HCT116 (cell line): Measurements from ENCODE around the gene CPSF2. TPM values are rescaled to one million over a fixed set of nuclear protein-coding genes. Genes with fewer than 3 reads are reported as not detected.

Experiments
- ATAC-seq: fragments of 200-7000 bp; cut with Tn5 transposase; 2 replicates; pipeline ENCODE4 v1.9.1; 2020; ENCODE audit warnings: mild to moderate bottlenecking, moderate library complexity
- BruUV-seq: library from RNA; stranded (reverse); fragments of 400-500 nt; replicated peaks from 2 replicates; lab custom pipeline; 2021; lab: Mats Ljungman, UMichigan
- CTCF ChIA-PET: fragments of 300-600 bp; sonication (Branson Sonifier 250); formaldehyde crosslinking; loops from one replicate; lab custom pipeline; 2021; ENCODE audit warnings: antibody characterized with exemption; lab: Charles Lee
- POLR2A ChIA-PET: fragments of 300-600, 350-600 bp; sonication (Branson Sonifier 250); formaldehyde crosslinking; loops from one replicate; lab custom pipeline; 2021; ENCODE audit warnings: antibody characterized with exemption; lab: Charles Lee
- RAD21 ChIA-PET, 2 experiments: fragments of 300-600 bp; sonication (Branson Sonifier 250); formaldehyde crosslinking; loops; one replicate each; lab custom pipeline; 2023; ENCODE audit warnings: low total read pairs in 2 of 2; ENCODE audit not compliant: uncharacterized antibody in 2 of 2, unreplicated experiment in 2 of 2, low non-redundant PET in 1 of 2; lab: Charles Lee
- DNase-seq: peaks from one replicate; pipeline ENCODE4 v3.0.0-alpha.2; 2010; ENCODE audit warnings: low read depth, low spot score
- H2AFZ ChIP-seq: fragments of 200-600 bp; shearing (Covaris generic), sonication (generic); 2 replicates; pipeline ENCODE4 v1.6.1; 2017; ENCODE audit warnings: low read depth, mixed run types, mixed read lengths, antibody characterized with exemption, low read length; ENCODE audit not compliant: poor library complexity, severe bottlenecking
- H3K27ac ChIP-seq: 2 replicates; pipeline ENCODE4 v1.5.1; 2012; ENCODE audit warnings: low read depth, low read length
- H3K27me3 ChIP-seq: fragments of 200-600 bp; sonication (generic); 2 replicates; pipeline ENCODE4 v1.6.1; 2016; ENCODE audit warnings: mixed run types, low read length, mixed read lengths; ENCODE audit not compliant: insufficient read depth
- H3K36me3 ChIP-seq, 2 experiments: fragments of 200-500 bp in 1 of 2; fragments of 200-600 bp in 1 of 2; sonication (Bioruptor generic) in 1 of 2; sonication (generic) in 1 of 2; 2 replicates each; pipeline versions ENCODE4 v1.5.1 to v1.6.1; 2014 to 2016; ENCODE audit warnings: low read length in 2 of 2, inconsistent platforms in 1 of 2, mixed read lengths in 1 of 2, mixed run types in 1 of 2; ENCODE audit not compliant: insufficient read depth in 2 of 2, control insufficient read depth in 1 of 2
- H3K4me1 ChIP-seq, 2 experiments: fragments of 200-600 bp in 1 of 2; sonication (generic) in 1 of 2; 2 replicates each; pipeline versions ENCODE4 v1.5.1 to v1.6.1; 2012 to 2017; ENCODE audit warnings: low read length in 2 of 2, inconsistent platforms in 1 of 2, mild to moderate bottlenecking in 1 of 2, mixed read lengths in 1 of 2, mixed run types in 1 of 2, moderate library complexity in 1 of 2; ENCODE audit not compliant: insufficient read depth in 2 of 2, control insufficient read depth in 1 of 2
- H3K4me2 ChIP-seq: fragments of 200-600 bp; sonication (generic); 2 replicates; pipeline ENCODE4 v1.6.1; 2017; ENCODE audit warnings: mixed run types, low read length, mixed read lengths
- H3K4me3 ChIP-seq, 2 experiments: fragments of 200-600 bp in 1 of 2; sonication (generic) in 1 of 2; replicated peaks in 1 of 2; 2 replicates each; pipeline ENCODE4 v1.5.1; 2011 to 2016; ENCODE audit warnings: low read length in 2 of 2, control low read depth in 1 of 2, low read depth in 1 of 2, mild to moderate bottlenecking in 1 of 2, mixed read lengths in 1 of 2, mixed run types in 1 of 2
- H3K79me2 ChIP-seq: fragments of 200-600 bp; sonication (generic); 2 replicates; pipeline ENCODE4 v1.6.1; 2017; ENCODE audit warnings: mild to moderate bottlenecking, mixed run types, low read length, moderate library complexity, mixed read lengths; ENCODE audit not compliant: insufficient read depth
- H3K9ac ChIP-seq: fragments of 200-600 bp; sonication (generic); 2 replicates; pipeline ENCODE4 v1.6.1; 2016; ENCODE audit warnings: low read length, mixed read lengths
- H3K9me2 ChIP-seq: fragments of 200-600 bp; sonication (generic), shearing (Covaris generic); 2 replicates; pipeline ENCODE4 v1.6.1; 2017; ENCODE audit warnings: mixed run types, mild to moderate bottlenecking, moderate library complexity; ENCODE audit not compliant: insufficient read depth
- H3K9me3 ChIP-seq, 2 experiments: fragments of 200-500 bp in 1 of 2; fragments of 200-600 bp in 1 of 2; sonication (Bioruptor generic) in 1 of 2; sonication (generic) in 1 of 2; 2 replicates each; pipeline ENCODE4 v1.6.1; 2014 to 2017; ENCODE audit warnings: low read length in 2 of 2, mixed read lengths in 2 of 2, inconsistent platforms in 1 of 2, low read depth in 1 of 2, mild to moderate bottlenecking in 1 of 2, mixed run types in 1 of 2, moderate library complexity in 1 of 2; ENCODE audit not compliant: control insufficient read depth in 1 of 2, insufficient read depth in 1 of 2
- H4K20me1 ChIP-seq: fragments of 200-600 bp; sonication (generic), shearing (Covaris generic); 2 replicates; pipeline ENCODE4 v1.6.1; 2017; ENCODE audit warnings: mixed run types, mild to moderate bottlenecking, moderate library complexity; ENCODE audit not compliant: insufficient read depth
- CBX3 ChIP-seq: IDR thresholded peaks from 2 replicates; pipeline ENCODE4 v1.6.1; 2012; ENCODE audit warnings: low read depth
- ELF1 ChIP-seq: IDR thresholded peaks from 2 replicates; pipeline ENCODE4 v1.6.1; 2012; ENCODE audit warnings: low read depth, borderline replicate concordance
- EZH2 ChIP-seq: fragments of 200-600 bp; sonication (generic); IDR thresholded peaks from 2 replicates; pipeline ENCODE4 v1.6.1; 2017; ENCODE audit warnings: antibody characterized with exemption, mixed run types
- FOSL1 ChIP-seq: IDR thresholded peaks from 2 replicates; pipeline ENCODE4 v1.6.1; 2012; ENCODE audit warnings: low read depth
- MAX ChIP-seq: IDR thresholded peaks from 2 replicates; pipeline ENCODE4 v1.6.1; 2012
- RAD21 ChIP-seq: IDR thresholded peaks from 2 replicates; pipeline ENCODE4 v1.6.1; 2012; ENCODE audit warnings: low read depth, mild to moderate bottlenecking
- SIN3A ChIP-seq: IDR thresholded peaks from 2 replicates; pipeline ENCODE4 v1.6.1; 2012; ENCODE audit warnings: low read depth
- SRF ChIP-seq: IDR thresholded peaks from 2 replicates; pipeline ENCODE4 v1.6.1; 2012; ENCODE audit warnings: low read depth
- ZNF274 ChIP-seq: fragments of 200-500 bp; sonication (Bioruptor generic); IDR thresholded peaks from 2 replicates; pipeline ENCODE4 v1.6.1; 2014; ENCODE audit warnings: mild to moderate bottlenecking, low read depth, low read length, inconsistent platforms
- intact Hi-C: fragments of 100-400 bp; cut with micrococcal nuclease; formaldehyde crosslinking; loops from 2 replicates; pipeline ENCODE4 v1.10.0; 2022
- total RNA-seq: library from RNA; stranded (reverse); gene quantifications from one replicate; pipeline ENCODE4 v1.2.1, GENCODE V29; 2021; ENCODE audit not compliant: unreplicated experiment
- TF ChIP-seq, protein P1 (sequence below): IDR thresholded peaks from 2 replicates; pipeline ENCODE4 v1.6.1; 2012

CPSF2 gene
- total RNA-seq, 1 experiment from 2014 or later, result 77.0 TPM

- DNase-seq (no peak), ATAC-seq (no peak)
- no peaks in the 10 kb centered on the region for H3K79me2 ChIP-seq
- TF ChIP-seq MAX, result no peak
- TF ChIP-seq CBX3, result no peak
- no peak for TF ChIP-seq ELF1
- TF ChIP-seq, protein P1, sequence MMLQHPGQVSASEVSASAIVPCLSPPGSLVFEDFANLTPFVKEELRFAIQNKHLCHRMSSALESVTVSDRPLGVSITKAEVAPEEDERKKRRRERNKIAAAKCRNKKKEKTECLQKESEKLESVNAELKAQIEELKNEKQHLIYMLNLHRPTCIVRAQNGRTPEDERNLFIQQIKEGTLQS, result no peak
- no peak for TF ChIP-seq SRF
- no peak for TF ChIP-seq SIN3A
- TF ChIP-seq RAD21, result no peak
- no peak for TF ChIP-seq FOSL1
- TF ChIP-seq ZNF274, result no peak
- TF ChIP-seq EZH2, result no peak
- H3K27me3 ChIP-seq, result peaks cover 3% of the 10 kb centered on the region; the same call in 1 of the 2 replicates
- no peaks in the 10 kb centered on the region for H3K9me2 ChIP-seq
- no peak overlapping the region for H2AFZ ChIP-seq
- intact Hi-C loops, result no loop called here
- no TSS peak for BruUV-seq
- POLR2A ChIA-PET, result no interaction called here
- no peak overlapping the region for H3K9ac ChIP-seq
- no peaks in the 10 kb centered on the region for H3K36me3 ChIP-seq
- RAD21 ChIA-PET, result no interaction called here
- H3K27ac ChIP-seq, result no peak overlapping the region
- CTCF ChIA-PET, result no interaction called here
- no peak overlapping the region for H3K4me2 ChIP-seq
- no peaks in the 10 kb centered on the region for H3K4me1 ChIP-seq
- no peaks in the 10 kb centered on the region for H4K20me1 ChIP-seq
- H3K4me3 ChIP-seq, result no peak overlapping the region
- no peaks in the 10 kb centered on the region for H3K9me3 ChIP-seq
These were observed 96.2 kb downstream of the CPSF2 start for GRCh38 chr14:92217936-92218335.

Other genes starting within 250 kb of the CPSF2 start
- 3.3 TPM for gene FBLN5, start 174.3 kb upstream of the CPSF2 start, total RNA-seq
- 37.4 TPM for gene TRIP11, start 81.9 kb upstream of the CPSF2 start, total RNA-seq
- 27.6 TPM for gene ATXN3, start 15.4 kb upstream of the CPSF2 start, total RNA-seq
- gene NDUFB1, start 263 bp upstream of the CPSF2 start, total RNA-seq, result 92.5 TPM
- not detected for gene SLC24A4, start 201.2 kb downstream of the CPSF2 start, total RNA-seq